Measurements from ENCODE around the gene HAPSTR1. TPM values are rescaled to one million over a fixed set of nuclear protein-coding genes. Genes with fewer than 3 reads are reported as not detected.

HAPSTR1 gene
- total RNA-seq, 1 experiment from 2014 or later, result 24.4 TPM

DNA sequence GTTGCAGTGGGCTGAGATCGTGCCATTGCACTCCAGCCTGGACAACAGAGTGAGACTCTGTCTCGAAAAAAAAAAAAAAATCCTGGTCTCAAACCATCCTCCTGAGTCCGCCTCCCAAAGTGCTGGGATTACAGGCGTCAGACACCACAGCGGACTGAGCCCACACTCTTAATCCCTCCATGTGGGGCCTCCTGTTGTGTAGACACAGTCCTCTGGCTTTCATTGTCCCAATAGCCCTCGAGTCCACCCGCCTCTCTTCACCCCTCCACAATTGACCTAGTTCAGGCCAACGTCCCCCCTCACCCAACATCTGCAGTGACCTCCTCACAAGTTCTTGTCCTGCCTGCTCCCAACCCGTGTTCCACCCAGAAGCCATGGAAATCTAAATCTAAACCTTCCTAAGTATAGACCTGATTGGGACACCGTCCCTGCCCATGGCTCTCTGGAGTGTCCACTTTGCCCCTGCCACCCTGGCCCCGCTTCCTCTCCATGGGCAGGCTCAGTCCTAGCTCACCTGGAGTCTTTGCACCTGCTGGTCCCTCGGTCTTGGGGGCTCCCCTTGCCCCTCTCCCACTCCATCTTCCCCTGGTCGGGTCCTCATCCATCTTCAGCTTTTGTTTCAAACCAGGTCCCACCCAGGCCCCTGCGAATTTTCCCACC lies 46.7 kb downstream of the HAPSTR1 start:
- intact Hi-C loops (cut with micrococcal nuclease), result no loop called here
- Histone ChIP-seq H4K20me1 (ENCODE audit: low read length) (no peaks in the 10 kb centered on the region), H3K36me3 (ENCODE audit: low read depth, low read length) (no peaks in the 10 kb centered on the region), H2AFZ (ENCODE audit: low read length) (no peak overlapping the region), H3K4me3 (ENCODE audit: low read length) (no peak overlapping the region), H3K4me1 (ENCODE audit: insufficient read depth, low read length) (0 out of 2 replicates have a peak, but pooled peaks cover 4% of the 10 kb centered on the region), H3K9me2 (replicated peaks; ENCODE audit: low read length) (no peaks in the 10 kb centered on the region), H3K9me3 (ENCODE audit: low read length) (no peaks in the 10 kb centered on the region), H3K27ac (ENCODE audit: low read length) (no peak overlapping the region), H3K9ac (ENCODE audit: low read length) (no peak overlapping the region), H3K4me2 (ENCODE audit: low read length) (no peak overlapping the region), H3K79me2 (ENCODE audit: low read length) (no peaks in the 10 kb centered on the region), H3F3A (ENCODE audit: low read length, unreplicated experiment) (no peaks in the 10 kb centered on the region), H3K27me3 (ENCODE audit: low read length) (no peaks in the 10 kb centered on the region)
- ATAC-seq, result no peak
- no peak for TF ChIP-seq CTCF (conservative IDR thresholded peaks at IDR 0.05; ENCODE audit: low read depth, low read length)
- no peak for TF ChIP-seq EZH2 (IDR thresholded peaks at IDR 0.05; ENCODE audit: low read length, unreplicated experiment)
- TF ChIP-seq EZH2phosphoT487 (IDR thresholded peaks at IDR 0.05; ENCODE audit: borderline replicate concordance, low read length), result no peak
- DNase-seq, result no peak
- BruUV-seq (replicated peaks), result no TSS peak
- ChIA-PET CTCF (interaction anchor here (0.5 kb wide), 1 partner anchor 12 kb away, joined by 6 read pairs; no protein-coding TSS in a partner anchor), POLR2A (ENCODE audit: unreplicated experiment) (interaction anchor here (0.5 kb wide), 1 partner anchor 47 kb away, joined by 3 read pairs; the partner anchor contains the start of gene HAPSTR1)

DNA sequence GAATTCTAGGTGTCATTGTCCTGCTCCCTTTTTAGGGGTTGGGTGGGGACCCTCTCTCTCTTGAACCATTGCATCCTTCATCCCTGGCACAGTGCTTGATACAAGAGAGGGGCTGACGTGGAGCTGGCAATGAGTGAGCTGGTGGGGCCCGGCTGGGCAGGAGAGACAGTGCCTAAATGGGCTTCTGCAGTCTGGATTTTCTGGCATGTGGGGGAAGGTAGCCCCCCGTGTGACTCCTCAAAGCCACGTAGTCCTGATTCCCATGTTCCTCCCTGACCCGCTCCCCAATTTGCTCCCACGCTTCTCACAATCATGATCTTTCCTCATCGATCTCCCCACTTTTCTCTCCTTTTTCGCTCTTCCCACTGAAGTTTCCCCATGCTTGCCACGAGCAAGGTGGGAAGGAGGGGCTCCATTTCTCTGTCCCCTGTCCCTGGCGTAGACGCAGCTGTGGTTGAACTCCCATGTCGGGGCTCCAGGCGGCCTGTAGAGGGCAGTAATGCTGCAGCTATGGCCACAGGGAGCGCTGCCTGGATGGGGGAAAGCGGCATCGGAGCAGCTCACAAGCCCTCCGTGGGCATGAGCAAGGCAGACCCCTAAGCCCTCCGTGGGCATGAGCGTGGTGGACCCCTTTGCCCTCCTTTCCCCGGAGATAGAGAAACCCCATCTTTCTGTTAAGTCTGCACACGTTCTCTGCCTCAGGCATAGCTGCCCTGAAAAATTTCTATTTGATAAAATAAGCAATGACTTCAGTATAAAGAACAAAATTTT lies 47.5 kb downstream of the HAPSTR1 start:
- intact Hi-C loops (cut with micrococcal nuclease), result no loop called here
- Histone ChIP-seq H3K9ac (ENCODE audit: low read length) (no peak overlapping the region), H3K4me1 (ENCODE audit: insufficient read depth, low read length) (0 out of 2 replicates have a peak, but pooled peaks cover 4% of the 10 kb centered on the region), H3K79me2 (ENCODE audit: low read length) (no peaks in the 10 kb centered on the region), H4K20me1 (ENCODE audit: low read length) (no peaks in the 10 kb centered on the region), H3K36me3 (ENCODE audit: low read depth, low read length) (no peaks in the 10 kb centered on the region), H3K4me2 (ENCODE audit: low read length) (no peak overlapping the region), H3K9me3 (ENCODE audit: low read length) (no peaks in the 10 kb centered on the region), H3K27ac (ENCODE audit: low read length) (no peak overlapping the region), H3K27me3 (ENCODE audit: low read length) (no peaks in the 10 kb centered on the region), H3F3A (ENCODE audit: low read length, unreplicated experiment) (no peaks in the 10 kb centered on the region), H2AFZ (ENCODE audit: low read length) (no peak overlapping the region), H3K4me3 (ENCODE audit: low read length) (no peak overlapping the region; the same call in 1 of the 2 replicates), H3K9me2 (replicated peaks; ENCODE audit: low read length) (no peaks in the 10 kb centered on the region)
- DNase-seq, result peak; percentile 50
- ChIA-PET CTCF (interaction anchor here (0.5 to 0.6 kb wide), 5 partner anchors 11 to 1117 kb away, joined by 3 to 6 read pairs (median 5); no protein-coding TSS in a partner anchor), POLR2A (ENCODE audit: unreplicated experiment) (interaction anchor here (0.5 kb wide), 1 partner anchor 48 kb away, joined by 3 read pairs; the partner anchor contains the start of gene HAPSTR1)
- TF ChIP-seq CTCF (conservative IDR thresholded peaks at IDR 0.05; ENCODE audit: low read depth, low read length), result peak; percentile 86
- TF ChIP-seq EZH2 (IDR thresholded peaks at IDR 0.05; ENCODE audit: low read length, unreplicated experiment), result no peak
- TF ChIP-seq EZH2phosphoT487 (IDR thresholded peaks at IDR 0.05; ENCODE audit: borderline replicate concordance, low read length), result no peak
- ATAC-seq, result peak; percentile 79
- BruUV-seq (replicated peaks), result no TSS peak

Data from PC-3 (cell line).